Neural cell (in vitro differentiated cells): Measurements from ENCODE around the gene MALRD1. TPM values are rescaled to one million over a fixed set of nuclear protein-coding genes. Genes with fewer than 3 reads are reported as not detected.
A peak's percentile ranks its signal among the peaks of the same experiment; 100 is the strongest.

Experiments
- H2AFZ ChIP-seq: fragments of 200-600, 300-800 bp; sonication (generic), shearing (Covaris generic); 2 replicates; pipeline ENCODE4 v1.6.0; 2014; ENCODE audit warnings: low read depth, mild to moderate bottlenecking, antibody characterized with exemption, low read length, moderate library complexity
- H3F3A ChIP-seq: fragments of 200-600 bp; shearing (Covaris generic); 2 replicates; pipeline ENCODE4 v1.6.1; 2016; ENCODE audit warnings: mild to moderate bottlenecking, moderate library complexity, mixed read lengths, antibody characterized with exemption, low read length; ENCODE audit not compliant: insufficient read depth, poor library complexity, severe bottlenecking
- H3K27ac ChIP-seq: fragments of 200-600, 300-800 bp; sonication (generic), shearing (Covaris generic); 2 replicates; pipeline ENCODE4 v1.5.1; 2014; ENCODE audit warnings: mild to moderate bottlenecking, low read length, moderate library complexity
- H3K27me3 ChIP-seq: fragments of 300-800, 200-600 bp; sonication (generic), shearing (Covaris generic); 2 replicates; pipeline ENCODE4 v1.6.0; 2014; ENCODE audit warnings: mild to moderate bottlenecking, low read depth, low read length, moderate library complexity; ENCODE audit not compliant: insufficient read depth
- H3K36me3 ChIP-seq: fragments of 300-800, 200-600 bp; sonication (generic), shearing (Covaris generic); 2 replicates; pipeline ENCODE4 v1.5.1; 2014; ENCODE audit warnings: mild to moderate bottlenecking, antibody characterized with exemption, low read length, moderate library complexity; ENCODE audit not compliant: insufficient read depth
- H3K4me2 ChIP-seq: fragments of 300-800, 200-600 bp; sonication (generic), shearing (Covaris generic); 2 replicates; pipeline ENCODE4 v1.6.0; 2014; ENCODE audit warnings: mild to moderate bottlenecking, low read length
- H3K4me3 ChIP-seq: fragments of 300-800, 200-600 bp; sonication (generic), shearing (Covaris generic); 2 replicates; pipeline ENCODE4 v1.5.1; 2014; ENCODE audit warnings: mild to moderate bottlenecking, low read length, moderate library complexity
- H3K79me2 ChIP-seq: fragments of 200-600 bp; shearing (Covaris generic); replicated peaks from 2 replicates; pipeline ENCODE4 v1.6.0; 2014; ENCODE audit warnings: mild to moderate bottlenecking, low read length, moderate library complexity; ENCODE audit not compliant: insufficient read depth
- H3K9ac ChIP-seq: fragments of 300-800, 200-600 bp; sonication (generic), shearing (Covaris generic); 2 replicates; pipeline ENCODE4 v1.6.1; 2016; ENCODE audit warnings: mild to moderate bottlenecking, low read length, mixed read lengths
- H3K9me2 ChIP-seq: fragments of 200-600 bp; shearing (Covaris generic); 2 replicates; pipeline ENCODE4 v1.6.1; 2016; ENCODE audit warnings: mild to moderate bottlenecking, low read length, mixed read lengths; ENCODE audit not compliant: insufficient read depth
- H3K9me3 ChIP-seq: fragments of 200-600, 300-800 bp; sonication (generic), shearing (Covaris generic); 2 replicates; pipeline ENCODE4 v1.6.1; 2016; ENCODE audit warnings: mild to moderate bottlenecking, mixed run types, low read length, moderate library complexity, mixed read lengths
- H4K20me1 ChIP-seq: fragments of 200-600 bp; shearing (Covaris generic); 2 replicates; pipeline ENCODE4 v1.6.1; 2016; ENCODE audit warnings: mild to moderate bottlenecking, mixed run types; ENCODE audit not compliant: insufficient read depth
- EP300 ChIP-seq: fragments of 450-650 bp; conservative IDR thresholded peaks from 2 replicates; pipeline ENCODE4 v1.6.1; 2014; ENCODE audit warnings: antibody characterized with exemption, mild to moderate bottlenecking, moderate library complexity; ENCODE audit not compliant: poor library complexity, severe bottlenecking
- EZH2 ChIP-seq: fragments of 200-600, 300-800 bp; shearing (Covaris generic), sonication (generic); IDR thresholded peaks from 2 replicates; pipeline ENCODE4 v1.6.1; 2014; ENCODE audit warnings: antibody characterized with exemption, low read length, borderline replicate concordance, mild to moderate bottlenecking; ENCODE audit not compliant: insufficient read depth, poor library complexity, severe bottlenecking
- MXI1 ChIP-seq: fragments of 450-650 bp; conservative IDR thresholded peaks from 2 replicates; pipeline ENCODE4 v1.6.1; 2014; ENCODE audit warnings: antibody characterized with exemption, mild to moderate bottlenecking; ENCODE audit not compliant: poor library complexity, severe bottlenecking
- POLR2AphosphoS5 ChIP-seq: IDR thresholded peaks from 2 replicates; pipeline ENCODE4 v1.6.1; 2012
- RAD21 ChIP-seq: fragments of 450-650 bp; conservative IDR thresholded peaks from 2 replicates; pipeline ENCODE4 v1.6.1; 2014; ENCODE audit warnings: antibody characterized with exemption, mild to moderate bottlenecking, moderate library complexity
- SMC3 ChIP-seq: fragments of 450-650 bp; conservative IDR thresholded peaks from 2 replicates; pipeline ENCODE4 v1.6.1; 2014; ENCODE audit warnings: antibody characterized with exemption, mild to moderate bottlenecking, moderate library complexity; ENCODE audit not compliant: poor library complexity
- TAF1 ChIP-seq: IDR thresholded peaks from 2 replicates; pipeline ENCODE4 v1.6.1; 2012; ENCODE audit warnings: low read depth
- polyA plus RNA-seq: library from polyadenylated mRNA; depleted of rRNA; stranded (reverse); fragments of >200 nt; gene quantifications from 2 replicates; pipeline ENCODE4 v1.2.3, GENCODE V29; 2014
- TF ChIP-seq, protein P1 (sequence below): IDR thresholded peaks from 2 replicates; pipeline ENCODE4 v1.6.1; 2012; ENCODE audit warnings: borderline replicate concordance
- TF ChIP-seq, protein P2 (sequence below): fragments of 450-650 bp; IDR thresholded peaks from 2 replicates; pipeline ENCODE4 v1.5.1; 2014; ENCODE audit warnings: antibody characterized with exemption, mild to moderate bottlenecking, moderate library complexity; ENCODE audit not compliant: poor library complexity, severe bottlenecking

The MALRD1 gene
- polyA plus RNA-seq, 1 donor from 2014 or later = 0.21 TPM

GRCh38 chr10:19049567-19049966 lies 966 bp downstream of the MALRD1 start:
- H3K79me2 ChIP-seq = no peaks in the 10 kb centered on the region
- H3K27me3 ChIP-seq = no peaks in the 10 kb centered on the region
- no peaks in the 10 kb centered on the region for H3K36me3 ChIP-seq
- no peak overlapping the region for H3K27ac ChIP-seq
- peak overlapping the region; percentile 15 for H3K4me2 ChIP-seq
- TF ChIP-seq RAD21 (no peak), EP300 (no peak), EZH2 (no peak), MXI1 (no peak), SMC3 (no peak), POLR2AphosphoS5 (no peak), TAF1 (no peak)
- TF ChIP-seq, protein P1, sequence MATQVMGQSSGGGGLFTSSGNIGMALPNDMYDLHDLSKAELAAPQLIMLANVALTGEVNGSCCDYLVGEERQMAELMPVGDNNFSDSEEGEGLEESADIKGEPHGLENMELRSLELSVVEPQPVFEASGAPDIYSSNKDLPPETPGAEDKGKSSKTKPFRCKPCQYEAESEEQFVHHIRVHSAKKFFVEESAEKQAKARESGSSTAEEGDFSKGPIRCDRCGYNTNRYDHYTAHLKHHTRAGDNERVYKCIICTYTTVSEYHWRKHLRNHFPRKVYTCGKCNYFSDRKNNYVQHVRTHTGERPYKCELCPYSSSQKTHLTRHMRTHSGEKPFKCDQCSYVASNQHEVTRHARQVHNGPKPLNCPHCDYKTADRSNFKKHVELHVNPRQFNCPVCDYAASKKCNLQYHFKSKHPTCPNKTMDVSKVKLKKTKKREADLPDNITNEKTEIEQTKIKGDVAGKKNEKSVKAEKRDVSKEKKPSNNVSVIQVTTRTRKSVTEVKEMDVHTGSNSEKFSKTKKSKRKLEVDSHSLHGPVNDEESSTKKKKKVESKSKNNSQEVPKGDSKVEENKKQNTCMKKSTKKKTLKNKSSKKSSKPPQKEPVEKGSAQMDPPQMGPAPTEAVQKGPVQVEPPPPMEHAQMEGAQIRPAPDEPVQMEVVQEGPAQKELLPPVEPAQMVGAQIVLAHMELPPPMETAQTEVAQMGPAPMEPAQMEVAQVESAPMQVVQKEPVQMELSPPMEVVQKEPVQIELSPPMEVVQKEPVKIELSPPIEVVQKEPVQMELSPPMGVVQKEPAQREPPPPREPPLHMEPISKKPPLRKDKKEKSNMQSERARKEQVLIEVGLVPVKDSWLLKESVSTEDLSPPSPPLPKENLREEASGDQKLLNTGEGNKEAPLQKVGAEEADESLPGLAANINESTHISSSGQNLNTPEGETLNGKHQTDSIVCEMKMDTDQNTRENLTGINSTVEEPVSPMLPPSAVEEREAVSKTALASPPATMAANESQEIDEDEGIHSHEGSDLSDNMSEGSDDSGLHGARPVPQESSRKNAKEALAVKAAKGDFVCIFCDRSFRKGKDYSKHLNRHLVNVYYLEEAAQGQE = no peak
- TF ChIP-seq, protein P2, sequence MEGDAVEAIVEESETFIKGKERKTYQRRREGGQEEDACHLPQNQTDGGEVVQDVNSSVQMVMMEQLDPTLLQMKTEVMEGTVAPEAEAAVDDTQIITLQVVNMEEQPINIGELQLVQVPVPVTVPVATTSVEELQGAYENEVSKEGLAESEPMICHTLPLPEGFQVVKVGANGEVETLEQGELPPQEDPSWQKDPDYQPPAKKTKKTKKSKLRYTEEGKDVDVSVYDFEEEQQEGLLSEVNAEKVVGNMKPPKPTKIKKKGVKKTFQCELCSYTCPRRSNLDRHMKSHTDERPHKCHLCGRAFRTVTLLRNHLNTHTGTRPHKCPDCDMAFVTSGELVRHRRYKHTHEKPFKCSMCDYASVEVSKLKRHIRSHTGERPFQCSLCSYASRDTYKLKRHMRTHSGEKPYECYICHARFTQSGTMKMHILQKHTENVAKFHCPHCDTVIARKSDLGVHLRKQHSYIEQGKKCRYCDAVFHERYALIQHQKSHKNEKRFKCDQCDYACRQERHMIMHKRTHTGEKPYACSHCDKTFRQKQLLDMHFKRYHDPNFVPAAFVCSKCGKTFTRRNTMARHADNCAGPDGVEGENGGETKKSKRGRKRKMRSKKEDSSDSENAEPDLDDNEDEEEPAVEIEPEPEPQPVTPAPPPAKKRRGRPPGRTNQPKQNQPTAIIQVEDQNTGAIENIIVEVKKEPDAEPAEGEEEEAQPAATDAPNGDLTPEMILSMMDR = no peak
- H3K9ac ChIP-seq = no peak overlapping the region
- H4K20me1 ChIP-seq = no peaks in the 10 kb centered on the region
- H3K9me2 ChIP-seq = no peaks in the 10 kb centered on the region
- no peaks in the 10 kb centered on the region for H3K9me3 ChIP-seq
- no peaks in the 10 kb centered on the region for H3F3A ChIP-seq
- no peak overlapping the region for H2AFZ ChIP-seq
- H3K4me3 ChIP-seq = no peak overlapping the region

- H3F3A ChIP-seq = no peaks in the 10 kb centered on the region
- no peaks in the 10 kb centered on the region for H3K27me3 ChIP-seq
- no peak overlapping the region for H3K4me2 ChIP-seq
- H3K9ac ChIP-seq = no peak overlapping the region
- no peak overlapping the region for H2AFZ ChIP-seq
- H3K36me3 ChIP-seq = no peaks in the 10 kb centered on the region
- H3K79me2 ChIP-seq = no peaks in the 10 kb centered on the region
- no peak overlapping the region for H3K27ac ChIP-seq
- H4K20me1 ChIP-seq = no peaks in the 10 kb centered on the region
- no peaks in the 10 kb centered on the region for H3K9me3 ChIP-seq
- TF ChIP-seq EZH2 (no peak), POLR2AphosphoS5 (no peak), SMC3 (no peak), TAF1 (no peak), RAD21 (no peak), MXI1 (no peak), EP300 (no peak)
- TF ChIP-seq, protein P1 = no peak
- TF ChIP-seq, protein P2 = no peak
- no peak overlapping the region for H3K4me3 ChIP-seq
- H3K9me2 ChIP-seq = no peaks in the 10 kb centered on the region
Measured at GRCh38 chr10:19054289-19054835, 5.8 kb downstream of the MALRD1 start.
